ENCODE measurements around the gene DBN1.

GRCh38 chr5:177508837-177509236 is 35.4 kb upstream of the DBN1 start:
- peak in 2 of 3 donors; percentile 76 to 87 for TF ChIP-seq POLR2AphosphoS5 (IDR thresholded peaks at IDR 0.05)
- TF ChIP-seq POLR2A (IDR thresholded peaks at IDR 0.05) = peak in 1 of 3 donors; percentile 63
